Activated CD8-positive, alpha-beta T cell treated with anti-CD3 and anti-CD28 coated beads, Interleukin-2, amount 10 ng/mL, durations not matched to agents 7 days and 5 days (primary cell): ENCODE data around the gene CETN3. TPM values are rescaled to one million over a fixed set of nuclear protein-coding genes. Genes with fewer than 3 reads are reported as not detected.

ENCODE experiments used
- ATAC-seq: fragments of 150-1000 bp; cut with Tn5 transposase; one replicate; pipeline ENCODE4 v1.10.0; 2021; ENCODE audit warnings: moderate library complexity
- CTCF ChIA-PET: fragments of 350-600 bp; sonication (Branson Sonifier 250); formaldehyde crosslinking; loops from one replicate; lab custom pipeline; 2021; ENCODE audit warnings: antibody characterized with exemption; lab: Charles Lee
- POLR2A ChIA-PET: fragments of 350-600 bp; sonication (Branson Sonifier 250); formaldehyde crosslinking; loops from one replicate; lab custom pipeline; 2021; ENCODE audit warnings: antibody characterized with exemption; lab: Charles Lee
- DNase-seq: peaks from one replicate; pipeline ENCODE4 v3.0.0-alpha.2; 2020
- H3K27ac Mint-ChIP-seq: one replicate; pipeline ENCODE4 v1.8.0; 2021; ENCODE audit warnings: mild to moderate bottlenecking, mixed read lengths
- H3K27me3 Mint-ChIP-seq: one replicate; pipeline ENCODE4 v1.8.0; 2021; ENCODE audit warnings: low read depth, mixed read lengths
- H3K36me3 Mint-ChIP-seq: one replicate; pipeline ENCODE4 v1.8.0; 2021; ENCODE audit warnings: low read depth, mixed read lengths
- H3K4me1 Mint-ChIP-seq: one replicate; pipeline ENCODE4 v1.8.0; 2021; ENCODE audit warnings: low read depth, mixed read lengths
- H3K4me3 Mint-ChIP-seq: one replicate; pipeline ENCODE4 v1.8.0; 2021; ENCODE audit warnings: mild to moderate bottlenecking, mixed read lengths
- H3K9me3 Mint-ChIP-seq: one replicate; pipeline ENCODE4 v1.8.0; 2022; ENCODE audit warnings: mixed read lengths; ENCODE audit not compliant: insufficient read depth
- total RNA-seq, 2 experiments: library from RNA; stranded (reverse); gene quantifications; one replicate each; pipeline ENCODE4 v1.2.3, GENCODE V29; 2021

The CETN3 gene
- total RNA-seq, 2 experiments from 2014 or later, result 30.6 to 31.3 TPM

DNA sequence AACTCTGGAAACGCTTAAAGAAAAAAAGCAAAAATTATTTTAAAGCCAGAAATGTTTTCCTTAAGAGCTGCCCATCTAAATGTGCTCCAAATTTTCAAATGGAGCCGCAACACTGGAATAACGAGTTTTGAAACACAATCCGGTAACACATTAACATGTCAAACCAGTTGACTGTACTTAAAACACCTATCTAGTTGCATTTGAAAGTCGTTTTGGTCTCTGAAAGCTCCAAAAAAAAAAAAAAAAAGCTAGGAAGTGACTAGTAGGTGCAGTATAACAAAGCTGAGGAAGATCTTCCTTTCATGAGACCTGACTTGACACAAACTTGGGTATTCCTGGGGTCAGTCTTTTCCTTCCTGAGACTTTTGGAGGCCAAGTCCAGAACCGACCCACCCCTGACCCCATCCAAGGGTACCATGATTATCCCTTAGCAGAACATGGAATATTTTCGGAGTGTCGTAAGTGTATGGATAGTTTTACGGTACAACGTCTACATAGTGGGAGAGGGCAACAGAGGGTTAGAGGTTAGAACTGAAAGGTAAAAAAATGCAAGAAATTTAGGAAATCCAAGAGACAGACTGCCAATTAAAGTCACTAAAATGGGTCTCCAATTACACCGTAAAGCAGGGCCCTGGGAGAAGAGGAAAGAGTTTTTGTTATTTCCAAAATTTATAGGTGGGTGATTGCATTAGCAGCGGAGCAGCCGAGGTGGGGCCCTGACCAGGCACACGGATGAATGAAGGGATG, 812 bp downstream of the CETN3 start:
- Mint-ChIP-seq H3K9me3 (no peaks in the 10 kb centered on the region), H3K36me3 (peaks cover 19% of the 10 kb centered on the region), H3K27me3 (no peaks in the 10 kb centered on the region), H3K27ac (no peak overlapping the region), H3K4me1 (peaks cover 11% of the 10 kb centered on the region), H3K4me3 (no peak overlapping the region)
- no peak for DNase-seq
- ChIA-PET POLR2A (interaction anchor here (1.2 to 1.7 kb wide), 4 partner anchors 18 to 208 kb away, joined by 3 to 22 read pairs (median 4); partner anchors contain the start of gene LYSMD3), CTCF (interaction anchor here (3.1 kb wide), 1 partner anchor 120 kb away, joined by 16 read pairs; the partner anchor contains the start of gene LYSMD3)
- ATAC-seq, result no peak

DNA sequence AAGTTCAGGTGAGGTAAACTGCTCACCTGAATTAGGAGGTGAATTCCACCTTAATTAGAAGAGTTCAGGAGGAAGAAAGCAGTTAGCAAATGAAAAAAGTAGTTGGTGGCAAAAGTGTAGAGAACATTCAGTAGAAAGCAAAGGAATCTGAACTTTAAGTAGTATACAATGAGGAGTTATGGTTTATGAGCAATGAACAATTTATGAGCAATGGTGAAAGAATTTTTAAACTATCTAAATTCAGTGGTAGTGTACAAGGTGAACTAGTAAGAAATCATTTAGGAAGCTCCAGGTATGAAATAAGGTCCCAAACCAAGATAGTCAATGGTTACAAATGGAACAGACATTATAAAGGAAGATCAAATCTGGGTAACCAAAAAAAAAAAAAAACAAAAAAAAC, 3.1 kb downstream of the CETN3 start:
- CTCF ChIA-PET, result no interaction called here
- Mint-ChIP-seq H3K36me3 (peaks cover 28% of the 10 kb centered on the region), H3K27ac (no peak overlapping the region), H3K4me1 (peaks cover 11% of the 10 kb centered on the region), H3K4me3 (no peak overlapping the region), H3K9me3 (no peaks in the 10 kb centered on the region), H3K27me3 (no peaks in the 10 kb centered on the region)
- POLR2A ChIA-PET, result no interaction called here
- no peak for DNase-seq
- no peak for ATAC-seq

DNA sequence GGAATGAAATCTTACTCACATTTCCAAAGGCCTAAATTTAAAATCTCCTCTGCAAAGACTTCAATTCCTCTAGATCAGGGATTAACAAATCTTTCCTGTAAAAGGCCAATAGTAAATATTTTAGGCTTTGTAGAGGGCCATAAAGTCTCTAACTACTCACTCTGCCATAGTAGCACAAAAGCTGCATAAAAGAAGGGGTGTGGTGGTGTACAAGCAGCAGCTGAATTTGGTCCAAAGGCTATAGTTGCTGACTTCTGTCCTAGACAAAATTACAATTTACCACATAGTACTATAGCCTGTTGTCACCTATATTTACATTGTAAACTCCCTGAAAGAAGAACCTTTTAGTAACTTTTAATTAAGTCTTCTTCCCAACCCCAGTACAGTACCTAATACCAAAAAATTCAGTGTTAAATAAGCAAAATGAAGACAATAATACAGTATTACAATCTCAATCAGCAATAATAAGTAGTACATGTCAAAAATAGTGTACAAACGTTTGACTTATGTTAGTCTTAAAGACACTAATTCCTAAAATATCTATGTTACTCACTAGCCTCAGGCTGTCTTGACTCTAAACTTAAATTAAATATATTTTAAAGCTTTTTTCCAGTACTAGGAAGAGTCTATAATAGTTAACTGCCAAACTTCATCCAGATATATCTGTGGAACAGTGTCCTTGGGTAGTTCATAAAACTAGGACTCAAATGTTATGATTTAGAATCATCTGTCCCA, 6.9 kb downstream of the CETN3 start:
- CTCF ChIA-PET, result no interaction called here
- Mint-ChIP-seq H3K9me3 (no peaks in the 10 kb centered on the region), H3K27ac (no peak overlapping the region), H3K27me3 (no peaks in the 10 kb centered on the region), H3K4me1 (peaks cover 11% of the 10 kb centered on the region), H3K4me3 (no peak overlapping the region), H3K36me3 (peaks cover 40% of the 10 kb centered on the region)
- ATAC-seq, result no peak
- POLR2A ChIA-PET, result no interaction called here
- no peak for DNase-seq

DNA sequence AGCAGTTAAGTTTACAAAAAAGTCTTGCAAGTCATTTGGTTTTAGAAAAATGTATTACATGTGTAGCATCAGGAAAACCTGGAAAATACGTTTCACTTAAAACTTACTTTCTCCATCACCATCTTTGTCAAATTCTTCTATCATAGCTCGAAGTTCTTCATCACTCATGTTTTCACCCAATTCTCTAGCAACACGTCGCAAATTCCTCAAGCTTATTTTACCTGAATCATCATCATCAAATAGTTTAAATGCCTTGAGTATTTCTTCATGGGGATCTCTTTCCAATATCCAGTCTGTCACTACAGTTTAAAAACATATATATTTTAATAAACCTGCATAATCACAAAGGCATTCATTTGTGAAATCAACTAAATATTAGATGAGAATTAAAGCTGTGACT, 10.3 kb downstream of the CETN3 start:
- H3K4me1 Mint-ChIP-seq, result no peaks in the 10 kb centered on the region
- DNase-seq, result no peak
- H3K36me3 Mint-ChIP-seq, result peaks cover 22% of the 10 kb centered on the region
- H3K27me3 Mint-ChIP-seq, result no peaks in the 10 kb centered on the region
- no peak overlapping the region for H3K4me3 Mint-ChIP-seq
- no peaks in the 10 kb centered on the region for H3K9me3 Mint-ChIP-seq
- no peak overlapping the region for H3K27ac Mint-ChIP-seq
- CTCF ChIA-PET, result interaction anchor here (1.0 to 1.5 kb wide), 3 partner anchors 9 to 16 kb away, joined by 3 to 6 read pairs (median 3); partner anchors contain the start of gene CETN3
- no peak for ATAC-seq
- POLR2A ChIA-PET, result interaction anchor here (1.1 to 1.9 kb wide), 2 partner anchors 8 to 11 kb away, joined by 3 to 18 read pairs; partner anchors contain the start of gene CETN3

DNA sequence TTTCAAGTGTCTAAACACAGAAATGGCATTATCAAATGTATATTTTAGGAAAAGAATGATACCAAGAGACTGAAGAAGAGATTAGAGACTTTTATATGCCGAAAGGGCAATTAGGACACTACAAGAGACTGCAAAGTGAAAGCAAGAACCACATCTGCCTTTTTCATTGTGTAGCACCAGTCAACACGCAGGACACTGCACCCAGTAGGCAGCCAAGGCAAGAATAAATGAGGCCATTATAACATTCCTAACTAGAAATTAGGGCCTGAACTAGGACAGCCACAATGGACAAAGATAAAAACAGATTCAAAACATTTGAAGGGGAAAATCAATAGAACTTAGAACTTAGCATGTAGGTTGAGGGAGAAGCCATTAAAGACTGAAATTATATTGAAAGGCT, 10.8 kb downstream of the CETN3 start:
- Mint-ChIP-seq H3K4me3 (no peak overlapping the region), H3K27ac (no peak overlapping the region), H3K27me3 (no peaks in the 10 kb centered on the region), H3K9me3 (no peaks in the 10 kb centered on the region), H3K4me1 (no peaks in the 10 kb centered on the region), H3K36me3 (peaks cover 24% of the 10 kb centered on the region)
- POLR2A ChIA-PET, result no interaction called here
- CTCF ChIA-PET, result interaction anchor here (1.0 kb wide), 1 partner anchor 15 kb away, joined by 3 read pairs; no protein-coding TSS in a partner anchor
- DNase-seq (no peak), ATAC-seq (no peak)

DNA sequence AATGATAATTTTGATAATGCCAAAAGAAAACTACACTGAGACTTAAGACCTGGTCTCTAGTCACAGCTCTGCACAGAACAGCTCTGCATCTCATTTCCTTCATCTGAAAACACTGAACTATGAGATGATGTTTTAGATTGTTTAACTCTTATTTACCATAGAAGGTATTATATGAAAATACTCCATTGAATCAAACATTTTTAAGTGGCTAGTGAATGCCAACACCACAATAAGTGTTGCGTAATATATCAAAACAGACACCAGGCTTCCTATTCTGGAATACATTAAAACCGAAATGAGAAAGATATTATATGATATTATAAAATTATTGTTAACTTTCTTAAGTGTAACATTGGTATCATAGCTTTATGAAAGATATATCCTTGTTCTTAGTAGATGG, 14.6 kb downstream of the CETN3 start:
- H3K27me3 Mint-ChIP-seq, result no peaks in the 10 kb centered on the region
- CTCF ChIA-PET, result no interaction called here

DNA sequence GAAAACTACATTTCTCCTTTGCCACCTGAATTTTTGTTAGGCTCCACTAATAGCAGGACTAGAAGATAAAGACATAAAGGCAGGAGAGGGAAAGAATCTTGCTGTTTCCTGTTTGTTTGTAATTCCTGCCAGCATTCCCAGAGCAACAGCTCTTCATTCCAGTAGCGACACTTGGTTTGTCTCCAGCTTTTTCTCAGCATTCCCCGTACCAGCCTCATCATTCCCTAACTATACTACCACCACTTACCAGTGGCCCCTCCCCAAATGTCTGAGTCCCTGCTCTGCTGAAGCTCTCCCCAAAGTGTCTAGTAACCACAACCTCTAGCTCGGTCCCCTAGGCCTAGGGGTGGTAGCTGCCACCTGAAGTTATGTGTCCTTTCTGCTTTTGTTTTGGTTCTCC, 18.6 kb downstream of the CETN3 start:
- DNase-seq (no peak), ATAC-seq (no peak)
- POLR2A ChIA-PET, result interaction anchor here (0.6 to 1.3 kb wide), 3 partner anchors 9 to 223 kb away, joined by 3 read pairs; partner anchors contain the start of gene CETN3
- Mint-ChIP-seq H3K4me1 (no peaks in the 10 kb centered on the region), H3K27me3 (no peaks in the 10 kb centered on the region), H3K27ac (no peak overlapping the region), H3K9me3 (no peaks in the 10 kb centered on the region), H3K36me3 (peaks cover 7% of the 10 kb centered on the region), H3K4me3 (no peak overlapping the region)
- CTCF ChIA-PET, result interaction anchor here (0.6 to 2.1 kb wide), 2 partner anchors 139 to 282 kb away, joined by 3 to 8 read pairs; partner anchors contain the start of gene LYSMD3

More for the DNA sequence above, 14.6 kb downstream of the CETN3 start:
- ATAC-seq (no peak), DNase-seq (no peak)
- no peaks in the 10 kb centered on the region for H3K4me1 Mint-ChIP-seq
- no peak overlapping the region for H3K4me3 Mint-ChIP-seq
- H3K27ac Mint-ChIP-seq, result no peak overlapping the region
- POLR2A ChIA-PET, result no interaction called here
- peaks cover 19% of the 10 kb centered on the region for H3K36me3 Mint-ChIP-seq
- H3K9me3 Mint-ChIP-seq, result no peaks in the 10 kb centered on the region

DNA sequence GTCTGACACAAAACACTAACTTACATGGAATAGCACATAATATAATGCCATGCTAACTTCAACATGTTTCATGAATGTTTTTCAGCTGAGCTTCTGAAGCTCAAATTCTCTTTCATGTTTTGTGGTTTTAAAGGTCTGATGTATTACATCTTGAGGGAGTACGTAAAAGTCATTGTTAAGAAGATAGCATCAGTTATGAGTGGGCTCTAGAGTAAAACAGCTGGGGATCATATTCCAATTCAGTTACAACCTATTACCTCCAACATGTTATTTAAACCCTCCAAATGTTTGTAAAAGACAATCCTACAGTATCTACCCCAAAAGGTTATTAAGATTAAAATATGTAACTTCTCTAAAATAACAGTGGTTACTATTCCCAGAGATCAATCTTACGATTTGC, 19.2 kb downstream of the CETN3 start:
- ChIA-PET CTCF (interaction anchor here (0.6 to 2.1 kb wide), 3 partner anchors 9 to 281 kb away, joined by 3 to 8 read pairs (median 3); partner anchors contain the start of gene LYSMD3), POLR2A (interaction anchor here (0.6 to 1.3 kb wide), 3 partner anchors 9 to 224 kb away, joined by 3 read pairs; partner anchors contain the start of gene CETN3)
- Mint-ChIP-seq H3K9me3 (no peaks in the 10 kb centered on the region), H3K4me1 (no peaks in the 10 kb centered on the region), H3K4me3 (no peak overlapping the region), H3K36me3 (peaks cover 7% of the 10 kb centered on the region), H3K27ac (no peak overlapping the region), H3K27me3 (no peaks in the 10 kb centered on the region)
- ATAC-seq (no peak), DNase-seq (no peak)

DNA sequence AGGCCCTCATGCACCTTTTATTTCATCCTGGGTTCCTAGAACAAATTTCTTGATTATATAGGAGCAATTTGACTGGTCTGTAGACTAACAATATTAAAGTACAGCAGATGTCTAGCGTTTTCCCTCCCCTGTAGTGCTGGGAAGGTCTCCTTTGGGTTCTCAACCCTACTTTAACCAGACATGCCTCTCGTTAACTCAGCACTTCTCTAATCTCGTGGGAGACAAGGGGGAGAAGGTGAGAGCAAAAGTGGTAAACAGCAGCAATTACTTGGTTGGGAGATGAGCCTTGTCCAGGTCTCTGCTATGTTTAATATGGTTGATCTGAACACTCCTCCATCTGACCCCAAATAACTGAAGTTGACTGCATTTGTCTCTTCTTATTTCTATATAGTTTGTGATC, 22.0 kb downstream of the CETN3 start:
- Mint-ChIP-seq H3K27ac (no peak overlapping the region), H3K9me3 (no peaks in the 10 kb centered on the region), H3K4me1 (no peaks in the 10 kb centered on the region), H3K4me3 (no peak overlapping the region), H3K27me3 (no peaks in the 10 kb centered on the region), H3K36me3 (peaks cover 3% of the 10 kb centered on the region)
- ATAC-seq (no peak), DNase-seq (no peak)
- ChIA-PET CTCF (interaction anchor here (1.1 to 1.2 kb wide), 2 partner anchors 39 to 143 kb away, joined by 3 to 6 read pairs; partner anchors contain the start of gene LYSMD3), POLR2A (interaction anchor here (0.9 kb wide), 1 partner anchor 22 kb away, joined by 3 read pairs; the partner anchor contains the start of gene CETN3)

DNA sequence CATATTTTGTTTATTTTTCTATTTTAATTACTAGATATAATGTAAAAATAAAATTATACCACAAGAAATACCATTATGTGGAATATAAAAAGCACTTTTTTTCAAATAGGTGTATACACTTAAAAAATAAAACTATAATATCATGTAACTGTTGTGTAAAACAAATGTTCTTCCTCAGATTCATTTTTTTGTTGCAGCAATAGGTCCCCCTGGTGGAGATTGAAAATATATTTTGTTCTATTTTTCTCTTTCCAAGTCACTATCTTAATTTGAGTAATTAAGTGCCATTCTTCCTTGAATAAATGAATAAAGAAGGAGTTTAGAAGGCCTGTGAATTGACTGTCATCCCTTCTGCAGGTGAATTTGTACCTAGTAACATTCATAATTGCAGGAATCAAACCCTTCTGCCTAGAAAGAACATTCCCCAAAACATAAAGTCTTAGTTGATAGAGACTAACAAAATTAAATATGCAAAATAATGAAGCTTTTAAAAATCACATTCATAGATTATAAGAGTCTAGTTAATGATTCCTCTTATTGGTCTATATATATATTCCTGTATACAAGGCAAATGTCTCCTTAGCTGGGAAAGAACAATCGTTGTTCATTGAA, 23.4 kb downstream of the CETN3 start:
- ChIA-PET CTCF (interaction anchor here (0.7 to 1.2 kb wide), 3 partner anchors 41 to 1657 kb away, joined by 3 to 6 read pairs (median 3); partner anchors contain the start of gene LYSMD3), POLR2A (no interaction called here)
- H3K4me3 Mint-ChIP-seq, result no peak overlapping the region
- H3K4me1 Mint-ChIP-seq, result no peaks in the 10 kb centered on the region
- no peak for ATAC-seq
- H3K27ac Mint-ChIP-seq, result no peak overlapping the region
- H3K36me3 Mint-ChIP-seq, result no peaks in the 10 kb centered on the region
- H3K27me3 Mint-ChIP-seq, result no peaks in the 10 kb centered on the region
- H3K9me3 Mint-ChIP-seq, result no peaks in the 10 kb centered on the region
- DNase-seq, result no peak

DNA sequence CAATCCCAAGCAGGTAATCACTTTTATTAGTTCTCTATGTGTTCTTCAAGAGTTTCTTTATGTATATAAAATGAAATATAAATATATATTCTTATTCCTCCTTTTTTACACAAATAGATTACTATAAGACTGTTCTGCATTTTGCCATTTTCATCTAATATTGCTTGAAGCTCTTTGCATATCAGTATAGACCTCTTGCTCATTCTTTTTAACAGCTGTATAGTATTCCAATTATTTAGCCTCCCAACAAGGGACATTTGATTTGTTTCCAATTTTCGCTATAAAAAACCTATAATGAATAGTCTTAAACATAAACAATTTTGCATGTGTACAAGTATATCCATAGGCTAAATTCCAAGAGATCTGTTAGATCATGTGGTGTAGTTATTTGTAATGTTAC, 25.2 kb downstream of the CETN3 start:
- Mint-ChIP-seq H3K9me3 (no peaks in the 10 kb centered on the region), H3K36me3 (no peaks in the 10 kb centered on the region), H3K4me3 (no peak overlapping the region), H3K27ac (no peak overlapping the region), H3K4me1 (no peaks in the 10 kb centered on the region), H3K27me3 (no peaks in the 10 kb centered on the region)
- ATAC-seq (no peak), DNase-seq (no peak)
- CTCF ChIA-PET, result no interaction called here
- POLR2A ChIA-PET, result no interaction called here
